Activated CD4-positive, alpha-beta T cell treated with anti-CD3 and anti-CD28 coated beads, Interleukin-2, amount 50 U/mL, for 48 hours (primary cell): ENCODE results near the gene GDNF.

Source experiments
- DNase-seq, 2 experiments: peaks; one replicate each; pipeline ENCODE4 v3.0.0-alpha.2; 2020

GDNF gene

DNA sequence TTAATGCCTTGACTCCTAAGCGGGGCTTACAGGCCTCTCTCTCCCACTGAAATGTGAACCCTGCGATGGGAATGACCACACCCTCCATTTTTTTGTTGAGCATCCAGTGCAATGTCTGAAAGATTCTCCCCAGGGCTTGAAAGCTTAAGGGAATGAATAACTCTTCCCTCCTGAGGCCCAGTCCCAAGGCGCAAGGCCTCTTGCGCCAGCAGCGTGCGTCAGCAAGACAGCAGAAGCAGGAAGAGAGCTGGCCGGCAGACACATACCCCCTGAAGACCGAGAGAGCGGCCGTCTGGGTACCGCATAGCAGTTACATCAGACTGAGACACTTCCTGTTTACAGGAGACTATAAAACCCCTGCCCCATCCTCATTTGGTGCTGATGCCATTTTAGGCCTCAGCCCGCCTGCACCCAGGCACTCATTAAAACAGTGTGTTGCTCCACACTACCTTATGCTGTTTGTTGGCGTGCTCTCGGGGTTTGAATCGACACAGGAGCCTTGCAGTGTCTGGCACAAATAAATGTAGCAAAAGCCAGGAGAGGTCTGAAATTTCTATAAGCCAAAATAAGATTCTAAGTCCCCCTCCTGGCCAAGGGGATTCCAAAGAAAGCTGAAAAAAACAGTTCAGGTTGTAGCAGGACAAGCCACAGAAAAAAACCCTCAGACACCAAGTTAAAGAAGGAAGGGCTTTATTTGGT lies 62.3 kb downstream of the GDNF start:
- DNase-seq, result no peak

- DNase-seq, result no peak
Measured at GRCh38 chr5:37776826-37777225, 63.0 kb downstream of the GDNF start.

DNA sequence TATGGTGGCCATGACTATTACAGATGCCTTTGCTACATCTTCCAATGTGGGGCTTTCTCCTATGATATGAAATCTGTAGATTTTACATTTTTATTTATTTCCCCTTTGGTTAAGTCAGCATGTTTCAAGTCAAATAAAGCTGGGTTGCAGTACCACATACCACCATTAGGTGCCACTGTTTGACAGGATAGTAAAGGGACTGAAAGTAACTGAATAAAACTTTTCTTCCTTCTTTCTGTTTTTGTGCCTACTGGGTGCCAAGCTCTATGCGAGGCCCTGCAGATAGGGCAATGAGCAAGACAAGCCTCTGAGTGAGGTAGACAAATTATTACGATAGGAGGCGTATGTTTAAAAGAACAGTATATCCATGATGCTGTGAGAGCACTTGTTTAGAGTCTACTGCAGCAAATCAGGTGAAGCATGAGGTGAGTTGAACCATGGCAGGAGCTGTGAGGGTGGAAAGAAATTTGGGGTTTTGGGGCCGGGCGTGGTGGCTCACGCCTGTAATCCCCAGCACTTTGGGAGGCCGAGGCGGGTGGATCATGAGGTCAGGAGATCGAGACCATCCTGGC lies 64.8 kb downstream of the GDNF start:
- DNase-seq, result peak; percentile 31 to 47

DNA sequence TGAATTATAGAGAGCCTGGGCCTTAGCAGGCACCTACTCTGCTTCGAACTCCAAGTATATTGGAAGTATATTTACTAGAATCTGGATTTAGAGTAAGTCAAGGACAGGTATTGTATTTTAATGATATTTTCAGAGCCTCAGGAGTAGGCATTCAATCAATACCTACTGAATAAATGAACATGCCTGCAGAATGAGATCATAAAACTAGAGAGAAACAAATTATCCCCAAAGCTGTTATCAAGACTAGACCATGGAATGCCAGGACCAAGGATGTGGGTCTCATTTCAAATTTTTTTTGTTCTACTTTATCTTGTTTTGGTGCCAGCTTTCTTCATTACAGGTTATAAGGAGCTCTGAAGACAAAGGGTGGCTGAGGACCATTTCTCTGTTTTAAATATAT lies 66.0 kb downstream of the GDNF start:
- DNase-seq, result no peak

DNA sequence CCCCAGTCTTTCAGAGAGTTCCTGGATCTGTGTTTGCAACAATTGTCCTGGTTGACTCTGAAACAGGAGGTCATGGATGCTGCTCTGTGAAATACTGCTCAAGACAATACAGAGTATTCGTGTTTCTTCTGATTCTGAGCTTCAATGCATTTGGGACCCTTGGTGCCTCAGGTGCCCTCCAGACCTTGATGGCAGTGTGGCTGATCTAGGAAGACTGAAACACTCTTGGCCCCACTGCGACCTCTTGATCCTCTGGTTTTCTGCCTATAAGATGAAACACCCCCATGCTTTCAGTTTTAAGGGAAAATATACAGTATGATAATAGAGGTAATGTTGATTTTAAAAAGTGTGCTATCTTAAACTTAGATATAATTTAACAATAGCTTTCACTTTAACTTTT lies 67.6 kb downstream of the GDNF start:
- no peak for DNase-seq

DNA sequence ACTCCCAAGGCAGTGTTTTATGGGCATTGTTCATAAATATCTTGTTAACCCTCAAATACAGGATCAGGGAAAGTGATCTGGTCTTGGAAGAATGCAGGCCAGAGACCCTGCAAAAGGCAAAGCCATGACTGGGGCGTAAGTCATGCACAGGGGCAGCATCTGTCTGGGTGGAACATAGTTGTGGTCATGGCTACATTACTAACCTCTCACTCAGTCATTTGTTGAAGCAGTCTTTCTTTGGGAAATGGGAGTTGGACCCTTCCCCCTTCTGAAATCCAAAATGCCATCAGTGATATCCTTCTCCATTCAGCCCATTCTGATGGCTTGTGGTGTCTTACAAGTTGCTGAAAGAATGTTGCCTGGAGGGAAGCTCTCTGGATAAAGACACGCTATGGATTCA lies 68.1 kb downstream of the GDNF start:
- DNase-seq, result no peak

- DNase-seq, result no peak
Measured at GRCh38 chr5:37771203-37771611, 68.6 kb downstream of the GDNF start.

DNA sequence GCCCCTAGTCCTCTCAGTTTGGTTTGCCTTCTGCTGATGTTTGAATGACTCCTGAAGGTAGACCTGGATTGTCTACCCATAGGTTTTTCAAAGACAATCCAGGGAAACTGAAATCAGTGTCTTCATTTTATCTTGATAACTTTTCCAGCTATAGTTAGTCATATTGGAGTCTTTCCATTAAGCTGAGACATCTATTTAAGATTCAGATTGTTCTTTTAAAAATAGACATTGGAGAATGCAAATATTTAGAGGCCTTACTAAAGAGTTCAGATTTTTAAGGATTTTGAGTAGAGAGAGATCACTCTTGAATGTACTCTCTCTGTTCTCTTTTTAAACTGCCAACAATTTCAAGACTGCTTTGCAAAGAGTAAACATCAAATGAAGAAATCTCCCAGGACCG lies 69.1 kb downstream of the GDNF start:
- no peak for DNase-seq

DNA sequence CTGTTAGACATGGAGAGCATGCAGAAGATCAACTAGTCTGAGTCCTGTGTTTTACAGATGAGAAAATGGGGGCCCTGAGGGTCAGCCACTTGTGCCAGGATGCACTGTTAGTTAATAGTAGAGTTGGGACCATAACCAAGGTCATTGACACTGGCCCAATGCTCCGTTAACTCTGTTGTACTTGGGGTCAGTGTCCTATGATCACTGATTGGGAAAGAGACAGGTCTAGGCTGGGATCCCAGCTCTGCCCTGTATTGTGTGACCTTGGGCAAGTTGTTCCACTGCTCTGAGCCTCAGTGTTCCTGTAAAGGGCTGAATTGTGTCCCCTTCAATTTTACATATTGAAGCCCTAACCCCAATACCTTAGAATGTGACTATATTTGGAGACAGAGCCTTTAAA lies 70.0 kb downstream of the GDNF start:
- no peak for DNase-seq

- no peak for DNase-seq
Measured at GRCh38 chr5:37769108-37769507, 70.7 kb downstream of the GDNF start.

- DNase-seq, result no peak
Measured at GRCh38 chr5:37768371-37768770, 71.5 kb downstream of the GDNF start.

DNA sequence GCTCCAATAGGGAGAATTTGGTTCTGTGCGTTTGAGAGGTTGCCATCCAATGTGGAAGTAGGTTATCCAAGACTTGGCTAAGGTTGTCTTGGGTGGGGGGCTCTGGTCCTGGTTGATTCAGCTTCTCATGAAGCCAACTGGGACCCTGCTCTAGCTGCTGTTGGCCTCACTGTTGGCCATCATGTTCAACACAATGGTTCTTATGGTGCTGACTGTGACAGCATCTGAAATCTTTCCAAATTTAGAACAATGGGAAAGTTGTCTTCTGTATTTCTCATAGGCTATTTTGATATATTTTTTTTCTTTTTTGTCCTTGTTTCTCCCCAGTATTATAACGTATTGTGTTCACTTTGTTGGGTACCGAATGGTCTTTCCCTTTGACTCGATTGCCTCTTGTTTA lies 71.9 kb downstream of the GDNF start:
- DNase-seq, result no peak

DNA sequence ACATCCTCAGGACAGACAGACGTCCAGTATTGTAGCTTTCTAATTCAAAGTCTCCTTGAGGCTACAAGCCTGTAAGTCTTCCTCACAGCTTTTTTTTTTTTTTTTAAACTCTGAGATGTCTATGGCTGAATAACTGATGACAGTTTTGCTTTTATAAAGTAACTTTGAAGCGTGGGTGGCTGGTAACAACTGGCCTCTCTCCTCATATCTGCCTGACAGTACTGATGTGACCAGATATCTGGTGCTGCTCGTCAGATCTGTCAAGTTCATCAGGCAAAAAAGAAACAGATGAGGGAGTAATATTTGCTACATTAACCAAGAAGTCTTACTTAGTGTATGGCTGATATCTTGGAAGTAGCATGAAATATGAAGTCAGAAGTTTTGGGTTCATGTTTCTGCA lies 72.6 kb downstream of the GDNF start:
- no peak for DNase-seq
